Hematopoietic multipotent progenitor cell treated with erythropoietin and hydrocortisone succinate and interleukin-3 and kit ligand, for 6 days (in vitro differentiated cells): ENCODE results near the gene SVOP.

ENCODE experiments used
- DNase-seq: peaks from one replicate; pipeline ENCODE4 v3.0.0-alpha.2; 2015

Gene SVOP

GRCh38 chr12:108972358-108972757, 48.5 kb downstream of the SVOP start:
- no peak for DNase-seq

GRCh38 chr12:108969622-108970021, 51.2 kb downstream of the SVOP start:
- DNase-seq: no peak

- peak; percentile 55 for DNase-seq
These were observed 52.9 kb downstream of the SVOP start for GRCh38 chr12:108967869-108968540.

- DNase-seq: no peak
These were observed 54.3 kb downstream of the SVOP start for GRCh38 chr12:108966378-108967151.

GRCh38 chr12:108965886-108966285, 55.0 kb downstream of the SVOP start:
- DNase-seq: no peak

- no peak for DNase-seq
These were observed 56.2 kb downstream of the SVOP start for GRCh38 chr12:108964371-108965352.

GRCh38 chr12:108962256-108962655, 58.6 kb downstream of the SVOP start:
- no peak for DNase-seq

GRCh38 chr12:108959748-108960655, 60.9 kb downstream of the SVOP start:
- DNase-seq: no peak

- no peak for DNase-seq
These were observed 65.5 kb downstream of the SVOP start for GRCh38 chr12:108955225-108955835.

- peak; percentile 80 for DNase-seq
These were observed 69.7 kb downstream of the SVOP start for GRCh38 chr12:108950991-108951739.

GRCh38 chr12:108949976-108950375, 70.9 kb downstream of the SVOP start:
- no peak for DNase-seq

- no peak for DNase-seq
These were observed 72.5 kb downstream of the SVOP start for GRCh38 chr12:108948367-108948766.

GRCh38 chr12:108947097-108947496, 73.8 kb downstream of the SVOP start:
- no peak for DNase-seq

- no peak for DNase-seq
These were observed 80.7 kb downstream of the SVOP start for GRCh38 chr12:108940138-108940537.

GRCh38 chr12:108939594-108939993, 81.3 kb downstream of the SVOP start:
- DNase-seq: peak; percentile 38

- no peak for DNase-seq
These were observed 82.5 kb downstream of the SVOP start for GRCh38 chr12:108938247-108938924.

- no peak for DNase-seq
These were observed 85.6 kb downstream of the SVOP start for GRCh38 chr12:108935159-108935763.

- no peak for DNase-seq
These were observed 86.9 kb downstream of the SVOP start for GRCh38 chr12:108933949-108934348.

- DNase-seq: no peak
These were observed 90.1 kb downstream of the SVOP start for GRCh38 chr12:108930756-108931155.

- no peak for DNase-seq
These were observed 90.7 kb downstream of the SVOP start for GRCh38 chr12:108930155-108930554.
